ENCODE results near the gene UMAD1.
A peak's percentile ranks its signal among the peaks of the same experiment; 100 is the strongest.

Gene UMAD1

DNA sequence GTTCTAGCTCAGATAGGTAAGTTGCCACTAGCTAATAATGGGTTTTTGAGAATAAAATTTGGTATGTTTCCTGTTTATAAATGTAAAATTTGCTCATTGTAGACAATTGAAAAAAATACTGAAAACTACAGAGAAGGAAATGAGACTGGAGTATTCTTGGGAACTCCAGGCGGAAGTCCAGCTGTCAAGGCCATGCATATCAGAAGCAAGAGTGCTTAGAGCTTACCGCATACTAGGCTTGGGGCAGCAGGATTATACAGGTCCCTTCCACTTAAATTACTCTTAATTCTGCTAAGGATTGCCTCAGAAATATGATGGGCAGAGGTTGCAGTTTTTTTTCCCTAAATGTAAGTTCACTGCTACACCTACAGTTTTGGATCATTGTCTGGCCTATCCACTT is 26.6 kb downstream of the UMAD1 start:
- TF ChIP-seq, protein P1, sequence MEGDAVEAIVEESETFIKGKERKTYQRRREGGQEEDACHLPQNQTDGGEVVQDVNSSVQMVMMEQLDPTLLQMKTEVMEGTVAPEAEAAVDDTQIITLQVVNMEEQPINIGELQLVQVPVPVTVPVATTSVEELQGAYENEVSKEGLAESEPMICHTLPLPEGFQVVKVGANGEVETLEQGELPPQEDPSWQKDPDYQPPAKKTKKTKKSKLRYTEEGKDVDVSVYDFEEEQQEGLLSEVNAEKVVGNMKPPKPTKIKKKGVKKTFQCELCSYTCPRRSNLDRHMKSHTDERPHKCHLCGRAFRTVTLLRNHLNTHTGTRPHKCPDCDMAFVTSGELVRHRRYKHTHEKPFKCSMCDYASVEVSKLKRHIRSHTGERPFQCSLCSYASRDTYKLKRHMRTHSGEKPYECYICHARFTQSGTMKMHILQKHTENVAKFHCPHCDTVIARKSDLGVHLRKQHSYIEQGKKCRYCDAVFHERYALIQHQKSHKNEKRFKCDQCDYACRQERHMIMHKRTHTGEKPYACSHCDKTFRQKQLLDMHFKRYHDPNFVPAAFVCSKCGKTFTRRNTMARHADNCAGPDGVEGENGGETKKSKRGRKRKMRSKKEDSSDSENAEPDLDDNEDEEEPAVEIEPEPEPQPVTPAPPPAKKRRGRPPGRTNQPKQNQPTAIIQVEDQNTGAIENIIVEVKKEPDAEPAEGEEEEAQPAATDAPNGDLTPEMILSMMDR (IDR thresholded peaks at IDR 0.05) = no peak
- TF ChIP-seq ZFX (IDR thresholded peaks at IDR 0.05; ENCODE audit: borderline replicate concordance) = no peak
- no peak overlapping the region for H3K27ac ChIP-seq

DNA sequence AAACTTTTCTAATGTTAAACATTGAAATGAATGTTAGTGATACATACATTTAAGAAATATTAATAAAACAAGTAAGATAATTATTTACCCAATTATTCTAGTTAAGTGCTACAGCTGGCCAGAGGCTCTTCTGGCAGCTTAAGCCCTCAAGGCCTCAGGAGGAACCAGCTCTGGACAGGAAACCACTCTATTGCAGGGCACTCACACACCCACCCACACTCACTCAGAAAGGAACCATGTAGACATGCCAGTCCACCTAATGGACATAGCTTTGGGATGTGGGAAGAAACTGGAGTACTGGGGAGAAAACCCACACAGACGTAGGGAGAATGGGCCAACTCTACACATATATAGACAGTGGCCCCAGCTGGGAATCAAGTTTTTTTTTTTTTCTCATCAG is 28.2 kb downstream of the UMAD1 start:
- H3K27ac ChIP-seq = no peak overlapping the region
- TF ChIP-seq, protein P1 (IDR thresholded peaks at IDR 0.05) = no peak
- TF ChIP-seq ZFX (IDR thresholded peaks at IDR 0.05; ENCODE audit: borderline replicate concordance) = no peak

DNA sequence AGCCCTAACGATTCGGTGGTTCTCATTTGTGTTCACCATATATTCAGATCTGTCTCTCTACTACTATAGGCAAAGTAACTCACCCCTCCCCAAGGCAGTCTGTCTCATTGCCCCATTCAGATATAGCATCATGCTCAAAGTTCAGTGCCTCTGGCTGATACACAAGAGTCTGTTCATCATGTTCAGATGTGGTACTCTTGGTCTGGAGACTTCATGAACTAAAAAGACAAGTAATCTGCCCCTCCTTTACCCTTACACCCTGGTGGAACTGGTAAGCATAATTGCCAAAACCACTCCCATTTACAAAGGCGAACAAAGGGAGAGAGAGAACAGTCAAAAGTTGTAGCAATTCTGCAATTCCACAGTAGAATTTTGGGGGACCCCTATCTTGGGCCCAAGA is 29.9 kb downstream of the UMAD1 start:
- no peak for TF ChIP-seq ZFX (IDR thresholded peaks at IDR 0.05; ENCODE audit: borderline replicate concordance)
- H3K27ac ChIP-seq = no peak overlapping the region

DNA sequence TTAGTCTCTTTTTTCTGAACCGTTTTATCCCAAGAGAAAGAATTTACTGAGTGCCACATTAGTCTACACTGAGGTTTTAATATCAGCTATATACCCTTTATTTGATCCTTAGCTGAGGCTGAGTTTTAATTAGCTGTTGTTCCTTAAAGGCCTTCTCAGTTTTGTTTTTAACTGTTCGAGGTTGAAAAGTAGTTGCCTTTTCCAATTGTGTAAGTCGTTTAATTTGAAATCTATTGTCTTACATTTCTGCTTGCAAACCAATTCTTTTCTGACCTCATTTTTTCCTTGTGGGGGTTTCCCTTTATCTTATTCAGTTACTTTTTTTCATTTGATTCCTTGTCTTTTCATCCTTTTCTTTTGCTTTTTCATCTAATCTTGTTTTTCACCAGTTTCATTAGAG is 30.8 kb downstream of the UMAD1 start:
- no peak overlapping the region for H3K27ac ChIP-seq

DNA sequence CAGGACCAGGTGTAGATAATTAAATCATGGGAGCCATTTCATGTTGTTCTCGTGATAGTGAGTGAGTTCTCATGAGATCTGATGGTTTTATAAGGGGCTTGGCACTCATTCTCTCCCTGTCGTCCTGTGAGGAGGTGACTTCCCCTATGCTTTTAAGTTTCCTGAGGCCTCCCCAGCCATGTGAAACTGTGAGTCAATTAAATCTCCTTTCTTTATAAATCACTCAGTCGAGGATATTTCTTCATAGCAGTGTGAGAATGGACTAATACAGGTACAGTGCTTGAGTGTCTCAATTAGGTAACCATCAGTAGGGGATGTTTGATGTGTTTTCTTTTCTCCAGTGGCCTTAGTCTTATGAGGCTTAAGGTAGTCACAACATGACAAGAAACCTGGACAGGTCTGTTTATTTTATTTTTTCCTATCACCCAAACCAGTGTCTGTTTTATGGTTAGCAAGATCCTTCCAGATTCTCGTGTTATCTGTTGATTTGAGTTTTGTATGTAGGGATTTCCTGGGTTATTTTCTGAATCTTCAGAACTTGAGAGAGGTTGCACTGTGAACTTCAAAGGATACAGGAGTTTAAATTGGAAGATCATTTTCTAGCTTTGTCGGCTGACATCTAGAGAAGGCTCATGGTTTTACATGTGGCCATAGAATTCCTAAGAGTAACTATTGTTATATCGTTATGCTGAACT is 32.1 kb downstream of the UMAD1 start:
- TF ChIP-seq, protein P1 (IDR thresholded peaks at IDR 0.05) = no peak

More for the DNA sequence above, 30.8 kb downstream of the UMAD1 start:
- no peak for TF ChIP-seq ZFX (IDR thresholded peaks at IDR 0.05; ENCODE audit: borderline replicate concordance)
- TF ChIP-seq, protein P1 (IDR thresholded peaks at IDR 0.05) = no peak

DNA sequence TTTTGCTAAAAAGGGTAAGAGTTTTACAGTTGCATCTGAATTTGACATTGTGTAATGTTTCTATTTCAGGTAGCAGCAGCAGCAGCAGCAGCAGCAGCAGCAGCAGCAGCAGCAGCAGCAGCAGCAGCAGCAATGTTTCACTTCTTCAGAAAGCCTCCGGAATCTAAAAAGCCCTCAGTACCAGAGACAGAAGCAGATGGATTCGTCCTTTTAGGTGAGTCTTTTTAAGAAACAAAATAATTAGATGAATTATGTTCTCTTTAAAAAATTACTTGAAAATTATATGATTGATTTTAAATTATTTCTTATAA is 32.6 kb downstream of the UMAD1 start:
- H3K27ac ChIP-seq = no peak overlapping the region
- no peak for TF ChIP-seq ZFX (IDR thresholded peaks at IDR 0.05; ENCODE audit: borderline replicate concordance)

More for the DNA sequence above, 32.1 kb downstream of the UMAD1 start:
- H3K27ac ChIP-seq = no peak overlapping the region

DNA sequence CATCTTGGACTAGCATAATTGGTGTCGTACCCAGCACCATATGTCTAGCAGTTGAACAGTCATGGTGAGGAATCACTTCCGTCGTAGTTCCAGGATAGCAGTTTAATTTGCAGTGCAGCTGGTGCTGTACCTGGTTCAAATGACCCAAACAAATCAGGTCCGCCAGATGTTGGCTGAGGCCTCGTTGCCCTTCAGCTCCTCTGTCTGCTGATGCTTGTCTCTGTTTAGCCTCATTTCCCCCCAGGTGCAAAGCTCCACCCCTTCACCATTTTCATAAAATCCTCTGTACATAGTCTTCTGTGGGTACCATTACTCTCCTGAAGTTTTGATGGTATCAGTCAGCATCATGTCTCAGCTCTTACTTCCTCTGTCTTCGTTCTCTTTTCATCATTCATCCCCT is 35.1 kb downstream of the UMAD1 start:
- no peak overlapping the region for H3K27ac ChIP-seq
- no peak for TF ChIP-seq ZFX (IDR thresholded peaks at IDR 0.05; ENCODE audit: borderline replicate concordance)
- TF ChIP-seq, protein P1 (IDR thresholded peaks at IDR 0.05) = no peak

DNA sequence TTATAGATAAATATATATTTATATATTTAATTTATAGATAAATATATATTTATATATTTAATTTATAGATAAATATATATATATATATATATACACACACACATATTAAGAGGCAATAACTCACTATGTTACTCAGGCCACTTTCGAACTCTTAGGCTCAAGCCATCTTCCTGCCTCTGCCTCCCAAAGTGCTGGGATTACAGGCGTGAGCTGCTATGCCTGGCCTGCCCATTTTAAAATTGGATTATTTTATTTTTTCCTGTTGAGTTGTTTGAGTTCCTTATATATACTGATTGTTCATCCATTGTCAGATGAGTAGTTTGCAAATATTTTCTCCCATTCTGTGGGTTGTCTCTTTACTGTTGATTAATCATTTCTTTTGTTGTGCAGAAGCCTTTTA is 39.1 kb downstream of the UMAD1 start:
- H3K27ac ChIP-seq = peak overlapping the region; percentile 53; the same call in 1 of the 2 replicates

DNA sequence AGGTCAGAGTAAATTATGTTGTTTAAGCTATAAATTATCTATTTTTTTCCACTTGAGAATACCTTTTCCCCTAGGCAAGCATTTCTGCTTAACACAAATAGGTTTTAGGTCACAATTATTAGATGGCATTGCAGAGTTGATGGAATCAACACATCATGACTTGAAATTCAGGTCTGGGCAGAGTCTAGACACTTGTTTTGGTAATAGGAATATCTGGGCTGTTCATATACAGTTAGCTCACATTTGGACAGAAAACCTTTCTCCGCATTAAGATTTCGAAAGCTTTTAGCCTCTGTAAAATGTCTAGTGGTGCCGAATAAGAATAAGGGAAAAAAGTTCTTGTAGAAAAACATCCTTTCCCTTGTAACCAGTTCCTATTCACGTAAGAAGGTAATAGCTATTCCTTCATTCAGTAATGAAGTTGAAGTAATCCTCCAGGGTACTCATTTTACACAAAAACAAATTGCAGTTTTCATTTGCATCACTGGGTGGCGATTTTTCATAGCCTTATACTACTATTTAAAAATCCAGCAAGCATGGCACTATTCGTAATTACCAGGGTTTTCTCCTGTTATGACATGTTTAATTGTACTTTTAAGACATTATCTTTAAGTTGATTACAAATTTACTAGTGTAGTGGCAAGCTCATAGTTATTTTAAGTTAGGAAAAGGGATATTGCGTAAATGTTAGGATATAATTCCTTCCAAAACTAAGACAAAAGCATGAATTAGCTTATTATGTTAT is 40.8 kb downstream of the UMAD1 start:
- TF ChIP-seq, protein P1 (IDR thresholded peaks at IDR 0.05) = peak; percentile 85
- TF ChIP-seq ZFX (IDR thresholded peaks at IDR 0.05; ENCODE audit: borderline replicate concordance) = no peak
- H3K27ac ChIP-seq = peak overlapping the region; percentile 53

Data from 22Rv1 (cell line).